GM12891 (cell line): Measurements from ENCODE around the gene ISG20L2.

Source experiments
- DNase-seq: peaks from one replicate; pipeline ENCODE4 v3.0.0; 2011; ENCODE audit warnings: low spot score; ENCODE audit not compliant: insufficient read length
- FAIRE-seq: peaks from 2 replicates; lab custom pipeline; 2011; peaks lifted over from hg19 to GRCh38; lab: Jason Lieb, UNC
- PAX5 ChIP-seq: IDR thresholded peaks from 2 replicates; pipeline ENCODE4 v1.6.1; 2011; ENCODE audit warnings: low read length, moderate library complexity, mild to moderate bottlenecking; ENCODE audit not compliant: insufficient read depth, severe bottlenecking
- POLR2A ChIP-seq: IDR thresholded peaks from 2 replicates; pipeline ENCODE4 v1.6.1; 2011; ENCODE audit warnings: low read depth, low read length, control low read depth
- POLR2AphosphoS5 ChIP-seq: IDR thresholded peaks from 2 replicates; pipeline ENCODE4 v1.6.1; 2011; ENCODE audit warnings: low read depth, low read length, control low read depth
- POU2F2 ChIP-seq: IDR thresholded peaks from 2 replicates; pipeline ENCODE4 v1.6.1; 2011; ENCODE audit warnings: low read depth, mild to moderate bottlenecking, control low read depth, low read length, moderate library complexity
- SPI1 ChIP-seq: IDR thresholded peaks from 2 replicates; pipeline ENCODE4 v1.6.1; 2011; ENCODE audit warnings: low read depth, low read length, control low read depth
- TAF1 ChIP-seq: IDR thresholded peaks from 2 replicates; pipeline ENCODE4 v1.6.1; 2011; ENCODE audit warnings: low read depth, low read length, control low read depth

ISG20L2 gene

GRCh38 chr1:156677616-156678596 lies 50.7 kb downstream of the ISG20L2 start:
- peak; percentile 75 for FAIRE-seq
- TF ChIP-seq POU2F2 (no peak), PAX5 (no peak), TAF1 (no peak), POLR2A (no peak), POLR2AphosphoS5 (no peak), SPI1 (no peak)
- DNase-seq, result no peak

GRCh38 chr1:156676820-156677615 lies 51.5 kb downstream of the ISG20L2 start, which contains the start of gene NES:
Gene NES, minus strand, starts transcription at chr1:156677407. Its CDS starts 143 bp downstream, at chr1:156677264.
- no peak for TF ChIP-seq SPI1
- no peak for TF ChIP-seq POLR2AphosphoS5
- no peak for TF ChIP-seq POU2F2
- TF ChIP-seq TAF1, result no peak
- no peak for TF ChIP-seq POLR2A
- no peak for TF ChIP-seq PAX5
- DNase-seq (no peak), FAIRE-seq (no peak)

- FAIRE-seq (no peak), DNase-seq (no peak)
- TF ChIP-seq PAX5 (no peak), SPI1 (no peak), POLR2AphosphoS5 (no peak), TAF1 (no peak), POU2F2 (no peak), POLR2A (no peak)
Observed at GRCh38 chr1:156676114-156676819, 52.3 kb downstream of the ISG20L2 start.

GRCh38 chr1:156675210-156676113 lies 53.1 kb downstream of the ISG20L2 start:
- FAIRE-seq (no peak), DNase-seq (no peak)
- no peak for TF ChIP-seq PAX5
- TF ChIP-seq SPI1, result no peak
- no peak for TF ChIP-seq POLR2A
- no peak for TF ChIP-seq POU2F2

GRCh38 chr1:156673387-156674121 lies 55.0 kb downstream of the ISG20L2 start:
- TF ChIP-seq POLR2AphosphoS5 (no peak), SPI1 (no peak), PAX5 (no peak), POU2F2 (no peak), TAF1 (no peak), POLR2A (no peak)
- no peak for DNase-seq
- FAIRE-seq, result no peak
